SK-N-SH (cell line): ENCODE results near the gene MTMR11. TPM values are rescaled to one million over a fixed set of nuclear protein-coding genes. Genes with fewer than 3 reads are reported as not detected.
"Not testable (repeated sequence)": the region's sequence is repeated elsewhere in the genome, so short reads cannot be mapped to it uniquely, and the experiment has no call there.

Source experiments
- CTCF ChIA-PET: fragments of 300-600, 350-600 bp; formaldehyde crosslinking; extraction: SDS; loops from one replicate; lab custom pipeline; 2021; lab: Yijun Ruan, JAX
- POLR2A ChIA-PET: fragments of 350-600 bp; sonication (Branson Sonifier 250); formaldehyde crosslinking; extraction: SDS; loops from one replicate; lab custom pipeline; 2020; ENCODE audit warnings: antibody characterized with exemption, inconsistent platforms; lab: Yijun Ruan, JAX
- DNase-seq: peaks from one replicate; pipeline ENCODE4 v3.0.0; 2012
- H2AFZ ChIP-seq: fragments of 200-600 bp; sonication (generic); 2 replicates; pipeline ENCODE4 v1.8.1; 2016; ENCODE audit warnings: antibody characterized with exemption, mild to moderate bottlenecking, low read depth
- H3F3A ChIP-seq: fragments of 200-600 bp; sonication (generic); replicated peaks from 2 replicates; pipeline ENCODE3; 2016; ENCODE audit warnings: antibody characterized with exemption, mild to moderate bottlenecking; ENCODE audit not compliant: insufficient read depth
- H3K27ac ChIP-seq, 2 experiments: fragments of 200-500 bp in 1 of 2; fragments of 200-600 bp in 1 of 2; sonication (Bioruptor generic) in 1 of 2; sonication (generic), shearing (Covaris generic) in 1 of 2; 2 replicates each; pipeline versions ENCODE4 v1.5.1 to v1.6.1; 2014 to 2016; ENCODE audit warnings: low read depth in 2 of 2, inconsistent platforms in 1 of 2, low read length in 1 of 2, mild to moderate bottlenecking in 1 of 2, mixed read lengths in 1 of 2
- H3K27me3 ChIP-seq: fragments of 200-600 bp; sonication (generic), shearing (Covaris generic); 2 replicates; pipeline ENCODE4 v1.6.1; 2016; ENCODE audit warnings: mixed run types; ENCODE audit not compliant: insufficient read depth
- H3K36me3 ChIP-seq, 2 experiments: fragments of 200-500 bp in 1 of 2; fragments of 200-600 bp in 1 of 2; sonication (Bioruptor generic) in 1 of 2; sonication (generic) in 1 of 2; replicated peaks in 1 of 2; 2 replicates each; pipeline versions ENCODE3 to v1.5.1; 2014 to 2016; ENCODE audit warnings: low read length in 1 of 2, mild to moderate bottlenecking in 1 of 2; ENCODE audit not compliant: insufficient read depth in 2 of 2, control insufficient read depth in 1 of 2
- H3K4me1 ChIP-seq, 2 experiments: fragments of 200-500 bp in 1 of 2; fragments of 200-600 bp in 1 of 2; sonication (Bioruptor generic) in 1 of 2; sonication (generic), shearing (Covaris generic) in 1 of 2; 2 replicates each; pipeline versions ENCODE4 v1.5.1 to v1.6.1; 2014 to 2016; ENCODE audit warnings: low read depth in 1 of 2, low read length in 1 of 2, mixed run types in 1 of 2; ENCODE audit not compliant: insufficient read depth in 2 of 2, control insufficient read depth in 1 of 2
- H3K4me2 ChIP-seq: fragments of 200-600 bp; sonication (generic), shearing (Covaris generic); 2 replicates; pipeline ENCODE4 v1.6.1; 2017; ENCODE audit warnings: mixed run types
- H3K4me3 ChIP-seq, 2 experiments: fragments of 200-500 bp in 1 of 2; fragments of 200-600 bp in 1 of 2; sonication (Bioruptor generic) in 1 of 2; sonication (generic), shearing (Covaris generic) in 1 of 2; 2 replicates each; pipeline versions ENCODE4 v1.5.1 to v1.8.1; 2014 to 2016; ENCODE audit warnings: low read depth in 2 of 2, inconsistent platforms in 1 of 2, low read length in 1 of 2, mild to moderate bottlenecking in 1 of 2, mixed read lengths in 1 of 2, moderate library complexity in 1 of 2
- H3K79me2 ChIP-seq: fragments of 200-600 bp; sonication (generic); 2 replicates; pipeline ENCODE4 v1.8.1; 2017; ENCODE audit warnings: mild to moderate bottlenecking; ENCODE audit not compliant: insufficient read depth
- H3K9ac ChIP-seq: fragments of 200-600 bp; sonication (generic); 2 replicates; pipeline ENCODE4 v1.6.1; 2017; ENCODE audit warnings: mixed run types
- H3K9me2 ChIP-seq: fragments of 200-600 bp; sonication (generic); 2 replicates; pipeline ENCODE4 v1.6.1; 2017; ENCODE audit warnings: mixed run types
- H3K9me3 ChIP-seq: fragments of 200-600 bp; sonication (generic); 2 replicates; pipeline ENCODE4 v1.6.1; 2017; ENCODE audit warnings: mixed run types, mild to moderate bottlenecking, moderate library complexity
- H4K20me1 ChIP-seq: fragments of 200-600 bp; sonication (generic); 2 replicates; pipeline ENCODE4 v1.6.1; 2017; ENCODE audit warnings: mild to moderate bottlenecking, mixed run types; ENCODE audit not compliant: insufficient read depth
- CTCF ChIP-seq: fragments of 200-600 bp; sonication (generic); IDR thresholded peaks from 2 replicates; pipeline ENCODE4 v1.6.1; 2017; ENCODE audit warnings: antibody characterized with exemption, mild to moderate bottlenecking, moderate library complexity
- ELF1 ChIP-seq: IDR thresholded peaks from 2 replicates; pipeline ENCODE4 v1.4.0; 2012
- FOXM1 ChIP-seq: IDR thresholded peaks from 2 replicates; pipeline ENCODE4 v1.4.0; 2012; ENCODE audit warnings: low read depth, mild to moderate bottlenecking
- GATA2 ChIP-seq: sonication (generic); formaldehyde crosslinking; IDR thresholded peaks from 2 replicates; pipeline ENCODE4 v1.5.0; 2020; ENCODE audit warnings: mild to moderate bottlenecking, missing genetic modification reagents
- IRF3 ChIP-seq: fragments of 150-350 bp; IDR thresholded peaks from 2 replicates; pipeline ENCODE4 v1.6.1; 2016; ENCODE audit warnings: mild to moderate bottlenecking, low read depth, low read length
- JUND ChIP-seq: IDR thresholded peaks from 2 replicates; pipeline ENCODE4 v1.4.0; 2012
- NFIC ChIP-seq: IDR thresholded peaks from 2 replicates; pipeline ENCODE4 v1.4.0; 2012; ENCODE audit warnings: borderline replicate concordance
- NRF1 ChIP-seq: IDR thresholded peaks from 2 replicates; pipeline ENCODE4 v1.6.1; 2012; ENCODE audit warnings: low read depth, mild to moderate bottlenecking, low read length
- RAD21 ChIP-seq: IDR thresholded peaks from 2 replicates; pipeline ENCODE4 v1.6.1; 2012; ENCODE audit warnings: mild to moderate bottlenecking, low read length
- RCOR1 ChIP-seq: fragments of 150-350 bp; IDR thresholded peaks from 2 replicates; pipeline ENCODE4 v1.6.1; 2017; ENCODE audit warnings: antibody characterized with exemption, low read length
- RFX5 ChIP-seq: IDR thresholded peaks from 2 replicates; pipeline ENCODE4 v1.6.1; 2012; ENCODE audit warnings: mild to moderate bottlenecking, improper control_type of control experiment, low read length
- RXRA ChIP-seq: IDR thresholded peaks from 2 replicates; pipeline ENCODE4 v1.4.0; 2012; ENCODE audit warnings: low read depth, mild to moderate bottlenecking, borderline replicate concordance
- SMC3 ChIP-seq: IDR thresholded peaks from 2 replicates; pipeline ENCODE4 v1.6.1; 2012; ENCODE audit warnings: low read depth, low read length, improper control_type of control experiment
- TAF1 ChIP-seq: IDR thresholded peaks from 2 replicates; pipeline ENCODE4 v1.6.1; 2012; ENCODE audit warnings: low read depth, mild to moderate bottlenecking, low read length, moderate library complexity, borderline replicate concordance
- TEAD4 ChIP-seq: IDR thresholded peaks from 2 replicates; pipeline ENCODE4 v1.4.0; 2012; ENCODE audit warnings: mild to moderate bottlenecking, borderline replicate concordance; ENCODE audit not compliant: insufficient read depth
- USF1 ChIP-seq: IDR thresholded peaks from 2 replicates; pipeline ENCODE4 v1.4.0; 2012; ENCODE audit warnings: low read depth, borderline replicate concordance
- WGBS: methylation state at CpG from one replicate; pipeline ENCODE4 v1.1.6; 2017; ENCODE audit warnings: low lambda C conversion rate; 5-methylcytosine and 5-hydroxymethylcytosine counted together
- polyA plus RNA-seq, 3 experiments: library from polyadenylated mRNA; depleted of rRNA; stranded (reverse); fragments of >200 nt; gene quantifications; 2 replicates each; pipeline ENCODE4 v1.2.3, GENCODE V29; 2012

The MTMR11 gene
- polyA plus RNA-seq, 1 of the 3 experiments (the other 2 are of a cell fraction) = 9.4 TPM

GRCh38 chr1:149962736-149963135, 26.1 kb upstream of the MTMR11 start:
- WGBS = 78% methylated on average over 2 of the region's 2 CpGs
- Histone ChIP-seq H3K36me3 (peaks cover 56 to 81% of the 10 kb centered on the region in 2 experiments), H3K79me2 (no peaks in the 10 kb centered on the region), H3F3A (peaks cover 32% of the 10 kb centered on the region), H3K4me1 (0 out of 4 replicates have a peak, but pooled peaks cover 0 to 3% of the 10 kb centered on the region in 2 experiments), H3K27me3 (no peaks in the 10 kb centered on the region), H4K20me1 (no peaks in the 10 kb centered on the region), H3K9me3 (no peaks in the 10 kb centered on the region), H3K4me3 (no peak overlapping the region), H3K9me2 (no peaks in the 10 kb centered on the region), H3K4me2 (no peak overlapping the region), H3K27ac (peak overlapping the region; percentile 19 to 21; a peak in 2 of 4 replicates), H3K9ac (no peak overlapping the region), H2AFZ (no peak overlapping the region)
- TF ChIP-seq RFX5 = no peak
- TF ChIP-seq NFIC = no peak
- no peak for TF ChIP-seq TAF1
- no peak for TF ChIP-seq USF1
- no peak for TF ChIP-seq FOXM1
- no peak for TF ChIP-seq JUND
- no peak for TF ChIP-seq RCOR1
- TF ChIP-seq ELF1 = no peak
- TF ChIP-seq GATA2 (CRISPR knock-in tag) = no peak
- TF ChIP-seq TEAD4 = no peak
- no peak for TF ChIP-seq IRF3
- TF ChIP-seq SMC3 = no peak
- TF ChIP-seq RXRA = no peak
- no peak for TF ChIP-seq RAD21
- no peak for DNase-seq
- CTCF ChIA-PET = interaction anchor here (0.6 to 4.3 kb wide), 41 partner anchors 9 to 230 kb away, joined by 3 to 31 read pairs (median 7); partner anchors contain the start of genes OTUD7B and VPS45
- POLR2A ChIA-PET = no interaction called here

- H3K9ac ChIP-seq = no peak overlapping the region
- no peak overlapping the region for H3K4me3 ChIP-seq
- no peak for TF ChIP-seq RFX5
- peak; percentile 61 for TF ChIP-seq ELF1
- no peak for TF ChIP-seq IRF3
- no peak for TF ChIP-seq NRF1
- TF ChIP-seq RAD21 = peak; percentile 84
- TF ChIP-seq CTCF = peak; percentile 81
- TF ChIP-seq SMC3 = peak; percentile 84
- no peaks in the 10 kb centered on the region for H4K20me1 ChIP-seq
- no peaks in the 10 kb centered on the region for H3K79me2 ChIP-seq
- H3K4me2 ChIP-seq = no peak overlapping the region
- no peaks in the 10 kb centered on the region for H3K9me2 ChIP-seq
- no peak overlapping the region for H2AFZ ChIP-seq
- DNase-seq = peak; percentile 62
- H3K4me1 ChIP-seq = 0 out of 4 replicates have a peak, but pooled peaks cover 0 to 3% of the 10 kb centered on the region in 2 experiments
- peaks cover 51 to 79% of the 10 kb centered on the region in 2 experiments for H3K36me3 ChIP-seq
- ChIA-PET POLR2A (no interaction called here), CTCF (interaction anchor here (0.5 to 4.3 kb wide), 46 partner anchors 9 to 231 kb away, joined by 3 to 31 read pairs (median 6); partner anchors contain the start of genes OTUD7B and VPS45)
- peak overlapping the region; percentile 17 to 21; a peak in 3 of 4 replicates for H3K27ac ChIP-seq
- H3K9me3 ChIP-seq = no peaks in the 10 kb centered on the region
- no peaks in the 10 kb centered on the region for H3K27me3 ChIP-seq
- 32% methylated on average over 3 of the region's 3 CpGs for WGBS
- H3F3A ChIP-seq = peaks cover 32% of the 10 kb centered on the region
These were observed 25.5 kb upstream of the MTMR11 start for GRCh38 chr1:149962039-149962647.

- H3K9me2 ChIP-seq, H3K27ac ChIP-seq, H2AFZ ChIP-seq, H3K4me2 ChIP-seq, H3K4me1 ChIP-seq, POLR2A ChIA-PET, H4K20me1 ChIP-seq, DNase-seq, H3K9ac ChIP-seq, H3K27me3 ChIP-seq, H3K4me3 ChIP-seq, H3K9me3 ChIP-seq, H3K79me2 ChIP-seq: not testable (repeated sequence)
- WGBS = 99% methylated on average over 12 of the region's 14 CpGs
- peaks cover 18 to 47% of the 10 kb centered on the region in 2 experiments for H3K36me3 ChIP-seq
- CTCF ChIA-PET = interaction anchor here (1.0 to 1.1 kb wide), 2 partner anchors 209 to 230 kb away, joined by 3 read pairs; no protein-coding TSS in a partner anchor
- H3F3A ChIP-seq = peaks cover 11% of the 10 kb centered on the region
These were observed 20.9 kb upstream of the MTMR11 start for GRCh38 chr1:149957548-149957947.
